Measurements from ENCODE around the gene DDX17.

Gene DDX17

GRCh38 chr22:38467904-38468442, 38.1 kb downstream of the DDX17 start, which contains the start of gene KDELR3:
TSS of gene KDELR3 (plus strand) at chr22:38468096. CDS start at chr22:38468234, 138 bp downstream.
- peak in 1 of 2 donors; percentile 20 for DNase-seq (ENCODE audit: extremely low read depth in 1 of 2, low read depth in 1 of 2)

GRCh38 chr22:38467438-38467903, 38.6 kb downstream of the DDX17 start:
- no peak for DNase-seq (ENCODE audit: extremely low read depth in 1 of 2, low read depth in 1 of 2)

GRCh38 chr22:38465673-38466490, 40.2 kb downstream of the DDX17 start:
- no peak for DNase-seq (ENCODE audit: extremely low read depth in 1 of 2, low read depth in 1 of 2)

GRCh38 chr22:38464992-38465672, 41.0 kb downstream of the DDX17 start:
- no peak for DNase-seq (ENCODE audit: extremely low read depth in 1 of 2, low read depth in 1 of 2)

GRCh38 chr22:38462960-38463784, 42.9 kb downstream of the DDX17 start:
- DNase-seq (ENCODE audit: extremely low read depth in 1 of 2, low read depth in 1 of 2), result no peak

- DNase-seq (ENCODE audit: extremely low read depth in 1 of 2, low read depth in 1 of 2), result peak in 1 of 2 donors; percentile 15
Measured at GRCh38 chr22:38461414-38462081, 44.6 kb downstream of the DDX17 start.

GRCh38 chr22:38461057-38461413, 45.1 kb downstream of the DDX17 start:
- no peak for DNase-seq (ENCODE audit: extremely low read depth in 1 of 2, low read depth in 1 of 2)

GRCh38 chr22:38460426-38460840, 45.7 kb downstream of the DDX17 start:
- DNase-seq (ENCODE audit: extremely low read depth in 1 of 2, low read depth in 1 of 2), result no peak

- DNase-seq (ENCODE audit: extremely low read depth in 1 of 2, low read depth in 1 of 2), result no peak
Measured at GRCh38 chr22:38456841-38457699, 49.0 kb downstream of the DDX17 start.

- DNase-seq (ENCODE audit: extremely low read depth in 1 of 2, low read depth in 1 of 2), result no peak
Measured at GRCh38 chr22:38456272-38456835, 49.8 kb downstream of the DDX17 start.

GRCh38 chr22:38455530-38456271, 50.4 kb downstream of the DDX17 start:
- no peak for DNase-seq (ENCODE audit: extremely low read depth in 1 of 2, low read depth in 1 of 2)

- no peak for DNase-seq (ENCODE audit: extremely low read depth in 1 of 2, low read depth in 1 of 2)
Measured at GRCh38 chr22:38455076-38455529, 51.0 kb downstream of the DDX17 start, which contains the start of gene KCNJ4. TSS of gene KCNJ4 (minus strand) at chr22:38455199. CDS start at chr22:38428132, 27,067 bp downstream.

- no peak for DNase-seq (ENCODE audit: extremely low read depth in 1 of 2, low read depth in 1 of 2)
Measured at GRCh38 chr22:38454353-38455075, 51.6 kb downstream of the DDX17 start.

GRCh38 chr22:38453996-38454352, 52.1 kb downstream of the DDX17 start:
- DNase-seq (ENCODE audit: extremely low read depth in 1 of 2, low read depth in 1 of 2), result no peak

GRCh38 chr22:38453066-38453672, 52.9 kb downstream of the DDX17 start:
- no peak for DNase-seq (ENCODE audit: extremely low read depth in 1 of 2, low read depth in 1 of 2)

- no peak for DNase-seq (ENCODE audit: extremely low read depth in 1 of 2, low read depth in 1 of 2)
Measured at GRCh38 chr22:38452373-38453065, 53.6 kb downstream of the DDX17 start.

GRCh38 chr22:38451864-38452263, 54.2 kb downstream of the DDX17 start:
- DNase-seq (ENCODE audit: extremely low read depth in 1 of 2, low read depth in 1 of 2), result no peak
